ENCODE results near the gene DPH5.

DNA sequence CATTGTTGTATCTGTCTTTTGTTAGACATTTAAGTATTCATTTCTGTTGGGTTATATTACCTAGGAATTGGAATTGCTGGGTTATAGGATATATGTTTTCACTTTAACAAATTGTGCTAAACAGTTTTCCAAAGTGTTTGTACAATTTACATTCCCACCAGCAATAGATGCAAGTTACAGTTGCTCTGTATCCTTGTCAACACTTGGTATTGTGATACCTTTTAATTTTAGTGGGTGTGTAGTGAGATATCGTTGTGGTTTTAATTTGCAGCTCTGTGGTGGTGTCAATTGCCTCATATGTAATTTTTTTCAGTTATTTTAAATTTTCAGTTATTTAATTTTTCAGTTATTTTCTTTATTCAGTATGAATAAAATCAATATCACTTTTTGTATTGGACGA is 7.4 kb upstream of the DPH5 start:
- TF ChIP-seq ELF4 (IDR thresholded peaks at IDR 0.05) (no peak), FOXA1 (IDR thresholded peaks at IDR 0.05) (no peak), SUZ12 (IDR thresholded peaks at IDR 0.05) (no peak)
